Endothelial cell of umbilical vein (primary cell): ENCODE data around the gene DEK. TPM values are rescaled to one million over a fixed set of nuclear protein-coding genes. Genes with fewer than 3 reads are reported as not detected.

Experiments
- BruUV-seq: library from RNA; stranded (reverse); fragments of 400-500 nt; replicated peaks from 2 replicates; lab custom pipeline; 2021; lab: Mats Ljungman, UMichigan
- CTCF ChIA-PET: fragments of 300-600, 350-600 bp; sonication (Branson Sonifier 250); formaldehyde crosslinking; loops from one replicate; lab custom pipeline; 2021; ENCODE audit warnings: antibody characterized with exemption, inconsistent platforms; lab: Charles Lee
- POLR2A ChIA-PET: fragments of 300-600, 350-600 bp; sonication (Branson Sonifier 250); formaldehyde crosslinking; loops from one replicate; lab custom pipeline; 2021; ENCODE audit warnings: antibody characterized with exemption, inconsistent platforms; lab: Charles Lee
- DNase-seq: peaks from one replicate; pipeline ENCODE4 v3.0.0-alpha.2; 2011; ENCODE audit warnings: low read depth, low spot score
- FAIRE-seq: peaks from 2 replicates; lab custom pipeline; 2011; peaks lifted over from hg19 to GRCh38; lab: Jason Lieb, UNC
- H2AFZ ChIP-seq: 2 replicates; pipeline ENCODE4 v1.6.0; 2012; ENCODE audit warnings: low read depth, low read length, control low read depth, inconsistent platforms
- H3K27ac ChIP-seq: 2 replicates; pipeline ENCODE4 v1.5.1; 2011; ENCODE audit warnings: low read depth, mild to moderate bottlenecking, control low read depth, low read length, moderate library complexity; ENCODE audit not compliant: insufficient read depth
- H3K27me3 ChIP-seq, 2 experiments: 2 replicates each; pipeline versions ENCODE4 v1.6.0 to v1.6.1; 2011; ENCODE audit warnings: low read length in 2 of 2, mixed read lengths in 1 of 2; ENCODE audit not compliant: control insufficient read depth in 2 of 2, insufficient read depth in 2 of 2
- H3K36me3 ChIP-seq, 2 experiments: 2 replicates in 1 of 2; 3 replicates in 1 of 2; pipeline ENCODE4 v1.5.1; 2011; ENCODE audit warnings: low read length in 2 of 2, mild to moderate bottlenecking in 1 of 2, moderate library complexity in 1 of 2; ENCODE audit not compliant: control insufficient read depth in 2 of 2, insufficient read depth in 2 of 2; ENCODE audit errors: extremely low read depth in 1 of 2
- H3K4me1 ChIP-seq: 3 replicates; pipeline ENCODE4 v1.5.1; 2011; ENCODE audit warnings: mild to moderate bottlenecking, low read length; ENCODE audit not compliant: control insufficient read depth, insufficient read depth; ENCODE audit errors: extremely low read depth
- H3K4me2 ChIP-seq: 2 replicates; pipeline ENCODE4 v1.6.1; 2011; ENCODE audit warnings: low read length, control low read depth, mixed read lengths; ENCODE audit not compliant: insufficient read depth
- H3K4me3 ChIP-seq, 3 experiments: fragments of 200-600 bp in 1 of 3; sonication (generic), shearing (Covaris generic) in 1 of 3; replicated peaks in 1 of 3; 2 replicates each; pipeline ENCODE4 v1.5.1; 2011 to 2016; ENCODE audit warnings: control low read depth in 3 of 3, low read length in 3 of 3, mild to moderate bottlenecking in 2 of 3, inconsistent platforms in 1 of 3, low read depth in 1 of 3, moderate library complexity in 1 of 3; ENCODE audit not compliant: insufficient read depth in 1 of 3
- H3K79me2 ChIP-seq: 2 replicates; pipeline ENCODE4 v1.6.0; 2012; ENCODE audit warnings: low read length, inconsistent platforms; ENCODE audit not compliant: control insufficient read depth, insufficient read depth
- H3K9ac ChIP-seq: replicated peaks from 2 replicates; pipeline ENCODE3; 2011; ENCODE audit warnings: low read length, control low read depth; ENCODE audit not compliant: insufficient read depth; ENCODE audit errors: extremely low read depth
- H3K9me1 ChIP-seq: replicated peaks from 3 replicates; pipeline ENCODE4 v1.6.0; 2011; ENCODE audit warnings: mild to moderate bottlenecking, low read length; ENCODE audit not compliant: control insufficient read depth, insufficient read depth; ENCODE audit errors: extremely low read depth
- H3K9me3 ChIP-seq: replicated peaks from 2 replicates; pipeline ENCODE4 v1.5.1; 2012; ENCODE audit warnings: low read length, inconsistent platforms; ENCODE audit not compliant: control insufficient read depth, insufficient read depth
- H4K20me1 ChIP-seq: replicated peaks from 2 replicates; pipeline ENCODE3; 2011; ENCODE audit warnings: mild to moderate bottlenecking, low read length; ENCODE audit not compliant: control insufficient read depth, insufficient read depth; ENCODE audit errors: extremely low read depth
- EZH2 ChIP-seq: IDR thresholded peaks from 2 replicates; pipeline ENCODE4 v1.6.1; 2012; ENCODE audit warnings: borderline replicate concordance, low read depth, mild to moderate bottlenecking, moderate library complexity, low read length, inconsistent platforms; ENCODE audit not compliant: severe bottlenecking
- FOS ChIP-seq: IDR thresholded peaks from 2 replicates; pipeline ENCODE4 v1.6.1; 2011; ENCODE audit warnings: mild to moderate bottlenecking, low read length, moderate library complexity, borderline replicate concordance; ENCODE audit not compliant: insufficient read depth
- GATA2 ChIP-seq: IDR thresholded peaks from 2 replicates; pipeline ENCODE4 v1.7.0; 2011; ENCODE audit warnings: low read depth, mild to moderate bottlenecking, moderate library complexity, mixed read lengths, low read length; ENCODE audit not compliant: insufficient read length, insufficient read depth
- JUN ChIP-seq: IDR thresholded peaks from 2 replicates; pipeline ENCODE4 v1.6.1; 2011; ENCODE audit warnings: borderline replicate concordance, low read depth; ENCODE audit not compliant: insufficient read length, insufficient read depth
- MYC ChIP-seq: IDR thresholded peaks from one replicate; pipeline ENCODE4 v1.6.1; 2011; ENCODE audit warnings: mild to moderate bottlenecking, low read depth, low read length
- POLR2A ChIP-seq: IDR thresholded peaks from 2 replicates; pipeline ENCODE4 v1.6.1; 2012; ENCODE audit warnings: low read depth, mild to moderate bottlenecking, control low read depth, low read length
- POLR2AphosphoS5 ChIP-seq: IDR thresholded peaks from 2 replicates; pipeline ENCODE4 v1.6.1; 2012; ENCODE audit warnings: low read depth, mild to moderate bottlenecking, control low read depth, low read length, moderate library complexity; ENCODE audit not compliant: insufficient read depth
- dilution Hi-C: fragments of 300-500 bp; cut with MboI; formaldehyde crosslinking; loops from one replicate; pipeline ENCODE4 v1.15.0; 2019; ENCODE audit warnings: low sequenced_read_pairs; ENCODE audit not compliant: extremely low pct_ligation_motif_present
- intact Hi-C: fragments of 100-400 bp; cut with micrococcal nuclease; formaldehyde crosslinking; loops from one replicate; pipeline ENCODE4 v1.10.0; 2022
- polyA plus RNA-seq, 4 experiments: library from polyadenylated mRNA; depleted of rRNA in 3 of 4; stranded (reverse) in 3 of 4; unstranded in 1 of 4; fragments of >200 nt; gene quantifications; 2 replicates each; pipeline versions ENCODE4 v1.2.1 to v1.2.3, GENCODE V29; 2011 to 2012; ENCODE audit warnings: missing spikeins in 1 of 4
- total RNA-seq: library from RNA; stranded (reverse); gene quantifications from 2 replicates; pipeline ENCODE4 v1.2.3, GENCODE V29; 2021
- TF ChIP-seq, protein P1 (sequence below), 2 donors: IDR thresholded peaks; 1 replicate in 1 of 2; 2 replicates in 1 of 2; pipeline ENCODE4 v1.5.1; 2011; ENCODE audit warnings: low read length in 2 of 2, mild to moderate bottlenecking in 2 of 2, moderate library complexity in 2 of 2, control low read depth in 1 of 2, inconsistent platforms in 1 of 2, low read depth in 1 of 2; ENCODE audit not compliant: insufficient read depth in 1 of 2; ENCODE audit errors: extremely low read depth in 1 of 2
- TF ChIP-seq, protein P2 (sequence below): IDR thresholded peaks from 2 replicates; pipeline ENCODE4 v1.6.1; 2011; ENCODE audit not compliant: insufficient read depth, insufficient read length

DEK gene
- total and polyA plus RNA-seq, 2 donors (not counting 3 experiments of a cell fraction or from before 2014, with no cell fraction given), result 19.0 to 120 TPM

- Histone ChIP-seq H3K79me2 (no peaks in the 10 kb centered on the region), H3K27ac (no peak overlapping the region), H4K20me1 (no peaks in the 10 kb centered on the region), H2AFZ (no peak overlapping the region), H3K4me3 (no peak overlapping the region), H3K36me3 (no peaks in the 10 kb centered on the region), H3K9ac (no peak overlapping the region), H3K4me2 (no peak overlapping the region), H3K4me1 (peaks cover 4% of the 10 kb centered on the region), H3K9me3 (no peaks in the 10 kb centered on the region), H3K27me3 (peaks cover 6 to 8% of the 10 kb centered on the region in 2 experiments), H3K9me1 (no peaks in the 10 kb centered on the region)
- TF ChIP-seq POLR2AphosphoS5 (no peak), EZH2 (no peak), POLR2A (no peak), FOS (no peak), GATA2 (no peak), MYC (no peak), JUN (no peak)
- TF ChIP-seq, protein P1, sequence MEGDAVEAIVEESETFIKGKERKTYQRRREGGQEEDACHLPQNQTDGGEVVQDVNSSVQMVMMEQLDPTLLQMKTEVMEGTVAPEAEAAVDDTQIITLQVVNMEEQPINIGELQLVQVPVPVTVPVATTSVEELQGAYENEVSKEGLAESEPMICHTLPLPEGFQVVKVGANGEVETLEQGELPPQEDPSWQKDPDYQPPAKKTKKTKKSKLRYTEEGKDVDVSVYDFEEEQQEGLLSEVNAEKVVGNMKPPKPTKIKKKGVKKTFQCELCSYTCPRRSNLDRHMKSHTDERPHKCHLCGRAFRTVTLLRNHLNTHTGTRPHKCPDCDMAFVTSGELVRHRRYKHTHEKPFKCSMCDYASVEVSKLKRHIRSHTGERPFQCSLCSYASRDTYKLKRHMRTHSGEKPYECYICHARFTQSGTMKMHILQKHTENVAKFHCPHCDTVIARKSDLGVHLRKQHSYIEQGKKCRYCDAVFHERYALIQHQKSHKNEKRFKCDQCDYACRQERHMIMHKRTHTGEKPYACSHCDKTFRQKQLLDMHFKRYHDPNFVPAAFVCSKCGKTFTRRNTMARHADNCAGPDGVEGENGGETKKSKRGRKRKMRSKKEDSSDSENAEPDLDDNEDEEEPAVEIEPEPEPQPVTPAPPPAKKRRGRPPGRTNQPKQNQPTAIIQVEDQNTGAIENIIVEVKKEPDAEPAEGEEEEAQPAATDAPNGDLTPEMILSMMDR (IDR thresholded peaks at IDR 0.05; ENCODE audit: extremely low read depth in 1 of 2, insufficient read depth in 1 of 2, low read depth in 1 of 2, low read length in 2 of 2), result no peak
- TF ChIP-seq, protein P2, sequence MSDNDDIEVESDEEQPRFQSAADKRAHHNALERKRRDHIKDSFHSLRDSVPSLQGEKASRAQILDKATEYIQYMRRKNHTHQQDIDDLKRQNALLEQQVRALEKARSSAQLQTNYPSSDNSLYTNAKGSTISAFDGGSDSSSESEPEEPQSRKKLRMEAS, result no peak
- intact Hi-C loops (loop anchor here (5.0 kb wide), 1 partner anchor 882 kb away; no protein-coding TSS in a partner anchor), dilution Hi-C loops (no loop called here)
- DNase-seq (no peak), FAIRE-seq (no peak)
- ChIA-PET POLR2A (no interaction called here), CTCF (no interaction called here)
- BruUV-seq, result no TSS peak
Measured at GRCh38 chr6:18269253-18269652, 4.9 kb upstream of the DEK start.
